Measurements from ENCODE around the gene GALK2. TPM values are rescaled to one million over a fixed set of nuclear protein-coding genes. Genes with fewer than 3 reads are reported as not detected.

Gene GALK2
- total RNA-seq, 1 experiment from 2014 or later = 29.0 TPM

DNA sequence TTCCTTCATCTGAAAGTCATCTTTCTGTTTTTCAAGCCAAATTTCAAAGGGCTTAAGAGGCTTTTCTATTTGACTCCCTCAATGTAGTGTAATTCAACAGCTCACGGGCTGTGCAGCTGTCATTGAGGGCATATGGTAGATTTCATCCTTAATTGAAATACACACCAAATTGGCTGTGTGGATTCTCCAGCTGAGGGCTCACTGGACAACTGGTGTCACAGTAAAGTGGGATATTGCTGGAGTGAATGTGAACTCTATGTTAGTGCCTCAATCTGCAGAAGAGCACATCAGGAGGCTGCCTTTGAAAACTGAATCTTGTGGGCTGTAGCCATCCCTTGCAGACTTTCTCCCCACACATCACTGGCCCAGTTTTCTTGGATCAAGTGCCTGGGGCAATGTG is 120.1 kb downstream of the GALK2 start:
- Histone ChIP-seq H3K79me2 (ENCODE audit: low read depth) (no peaks in the 10 kb centered on the region), H3K27me3 (ENCODE audit: insufficient read depth, low read depth) (no peaks in the 10 kb centered on the region), H3K4me1 (replicated peaks; ENCODE audit: insufficient read depth) (no peaks in the 10 kb centered on the region), H2AFZ (no peak overlapping the region), H4K20me1 (ENCODE audit: insufficient read depth) (no peaks in the 10 kb centered on the region), H3K4me2 (no peak overlapping the region), H3K36me3 (ENCODE audit: low read depth) (no peaks in the 10 kb centered on the region), H3K9me3 (ENCODE audit: insufficient read depth, low read depth) (no peaks in the 10 kb centered on the region), H3K4me3 (no peak overlapping the region), H3K27ac (no peak overlapping the region), H3K9me2 (ENCODE audit: insufficient read depth) (no peaks in the 10 kb centered on the region), H3F3A (ENCODE audit: insufficient read depth, low read depth) (no peaks in the 10 kb centered on the region)
- CTCF ChIA-PET = no interaction called here
- POLR2A ChIA-PET (ENCODE audit: unreplicated experiment) = no interaction called here
- TF ChIP-seq EZH2 (IDR thresholded peaks at IDR 0.05; ENCODE audit: low read depth) = no peak
- TF ChIP-seq, protein P1, sequence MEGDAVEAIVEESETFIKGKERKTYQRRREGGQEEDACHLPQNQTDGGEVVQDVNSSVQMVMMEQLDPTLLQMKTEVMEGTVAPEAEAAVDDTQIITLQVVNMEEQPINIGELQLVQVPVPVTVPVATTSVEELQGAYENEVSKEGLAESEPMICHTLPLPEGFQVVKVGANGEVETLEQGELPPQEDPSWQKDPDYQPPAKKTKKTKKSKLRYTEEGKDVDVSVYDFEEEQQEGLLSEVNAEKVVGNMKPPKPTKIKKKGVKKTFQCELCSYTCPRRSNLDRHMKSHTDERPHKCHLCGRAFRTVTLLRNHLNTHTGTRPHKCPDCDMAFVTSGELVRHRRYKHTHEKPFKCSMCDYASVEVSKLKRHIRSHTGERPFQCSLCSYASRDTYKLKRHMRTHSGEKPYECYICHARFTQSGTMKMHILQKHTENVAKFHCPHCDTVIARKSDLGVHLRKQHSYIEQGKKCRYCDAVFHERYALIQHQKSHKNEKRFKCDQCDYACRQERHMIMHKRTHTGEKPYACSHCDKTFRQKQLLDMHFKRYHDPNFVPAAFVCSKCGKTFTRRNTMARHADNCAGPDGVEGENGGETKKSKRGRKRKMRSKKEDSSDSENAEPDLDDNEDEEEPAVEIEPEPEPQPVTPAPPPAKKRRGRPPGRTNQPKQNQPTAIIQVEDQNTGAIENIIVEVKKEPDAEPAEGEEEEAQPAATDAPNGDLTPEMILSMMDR (conservative IDR thresholded peaks at IDR 0.05) = no peak
- no peak for DNase-seq
- intact Hi-C loops (cut with micrococcal nuclease; ENCODE audit: unreplicated experiment) = no loop called here
- BruUV-seq (replicated peaks) = no TSS peak

DNA sequence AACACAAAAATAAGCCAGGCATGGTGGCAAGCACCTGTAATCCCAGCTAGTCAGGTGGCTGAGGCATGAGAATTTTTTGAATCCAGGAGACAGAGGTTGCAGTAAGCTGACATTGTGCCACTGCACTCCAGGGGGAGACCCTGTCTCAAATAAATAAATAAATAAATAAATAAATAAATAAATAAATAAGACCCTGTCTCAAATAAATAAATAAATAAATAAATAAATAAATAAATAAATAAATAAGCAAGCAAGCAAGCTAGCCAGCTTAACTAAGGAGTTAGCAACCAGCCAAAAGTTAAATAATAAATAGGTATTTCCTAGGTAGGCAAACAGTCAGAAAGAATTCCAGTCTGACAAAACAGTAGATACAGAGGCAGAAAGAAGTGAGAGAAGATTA is 123.9 kb downstream of the GALK2 start:
- Histone ChIP-seq H3K4me3 (no peak overlapping the region), H3K4me1 (replicated peaks; ENCODE audit: insufficient read depth) (no peaks in the 10 kb centered on the region), H3K36me3 (ENCODE audit: low read depth) (no peaks in the 10 kb centered on the region), H3K4me2 (no peak overlapping the region), H4K20me1 (ENCODE audit: insufficient read depth) (no peaks in the 10 kb centered on the region), H3K9me3 (ENCODE audit: insufficient read depth, low read depth) (no peaks in the 10 kb centered on the region), H3K27ac (no peak overlapping the region), H3K9me2 (ENCODE audit: insufficient read depth) (no peaks in the 10 kb centered on the region), H2AFZ (no peak overlapping the region), H3K27me3 (ENCODE audit: insufficient read depth, low read depth) (no peaks in the 10 kb centered on the region), H3K79me2 (ENCODE audit: low read depth) (no peaks in the 10 kb centered on the region), H3F3A (ENCODE audit: insufficient read depth, low read depth) (no peaks in the 10 kb centered on the region)
- intact Hi-C loops (cut with micrococcal nuclease; ENCODE audit: unreplicated experiment) = no loop called here
- ChIA-PET POLR2A (ENCODE audit: unreplicated experiment) (no interaction called here), CTCF (no interaction called here)
- BruUV-seq (replicated peaks) = no TSS peak
- no peak for TF ChIP-seq EZH2 (IDR thresholded peaks at IDR 0.05; ENCODE audit: low read depth)
- TF ChIP-seq, protein P1 (conservative IDR thresholded peaks at IDR 0.05) = no peak
- DNase-seq = no peak

DNA sequence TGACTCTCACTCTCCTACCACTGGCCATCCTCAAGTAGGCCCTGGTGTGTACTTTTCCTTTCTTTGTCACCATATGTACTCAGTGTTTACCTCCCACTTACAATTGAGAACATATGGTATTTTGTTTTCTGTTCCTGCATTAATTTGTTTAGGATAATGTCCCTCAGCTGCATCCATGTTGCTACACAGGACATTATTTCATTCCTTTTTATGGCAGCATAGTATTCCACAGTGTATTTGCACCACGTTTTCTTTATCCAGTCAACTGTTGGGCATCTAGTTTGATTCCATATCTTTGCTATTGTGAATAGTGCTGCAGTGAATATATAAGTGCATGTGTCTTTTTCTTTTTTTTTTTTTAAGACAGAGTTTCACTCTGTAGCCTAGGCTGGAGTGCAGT is 126.2 kb downstream of the GALK2 start:
- H3F3A ChIP-seq (ENCODE audit: insufficient read depth, low read depth) = no peaks in the 10 kb centered on the region
- H3K4me1 ChIP-seq (replicated peaks; ENCODE audit: insufficient read depth) = peaks cover 8% of the 10 kb centered on the region; the same call in 1 of the 2 replicates
- no peaks in the 10 kb centered on the region for H3K9me3 ChIP-seq (ENCODE audit: insufficient read depth, low read depth)
- H4K20me1 ChIP-seq (ENCODE audit: insufficient read depth) = no peaks in the 10 kb centered on the region
- H3K27me3 ChIP-seq (ENCODE audit: insufficient read depth, low read depth) = no peaks in the 10 kb centered on the region
- 0 out of 2 replicates have a peak, but pooled peaks cover 2% of the 10 kb centered on the region for H3K36me3 ChIP-seq (ENCODE audit: low read depth)
- BruUV-seq (replicated peaks) = no TSS peak
- no peak overlapping the region for H2AFZ ChIP-seq
- no peak for TF ChIP-seq EZH2 (IDR thresholded peaks at IDR 0.05; ENCODE audit: low read depth)
- TF ChIP-seq, protein P1 (conservative IDR thresholded peaks at IDR 0.05) = no peak
- intact Hi-C loops (cut with micrococcal nuclease; ENCODE audit: unreplicated experiment) = no loop called here
- no peak for DNase-seq
- POLR2A ChIA-PET (ENCODE audit: unreplicated experiment) = no interaction called here
- H3K79me2 ChIP-seq (ENCODE audit: low read depth) = no peaks in the 10 kb centered on the region
- no peak overlapping the region for H3K27ac ChIP-seq
- no peaks in the 10 kb centered on the region for H3K9me2 ChIP-seq (ENCODE audit: insufficient read depth)
- H3K4me2 ChIP-seq = no peak overlapping the region
- CTCF ChIA-PET = interaction anchor here (0.7 kb wide), 1 partner anchor 755 kb away, joined by 3 read pairs; no protein-coding TSS in a partner anchor
- H3K4me3 ChIP-seq = no peak overlapping the region
